Measurements from ENCODE around the gene XPOT.

Gene XPOT

GRCh38 chr12:64459394-64459891 lies 55.3 kb downstream of the XPOT start:
- in situ Hi-C loops (cut with HindIII; ENCODE audit: low sequenced_read_pairs), result no loop called here

DNA sequence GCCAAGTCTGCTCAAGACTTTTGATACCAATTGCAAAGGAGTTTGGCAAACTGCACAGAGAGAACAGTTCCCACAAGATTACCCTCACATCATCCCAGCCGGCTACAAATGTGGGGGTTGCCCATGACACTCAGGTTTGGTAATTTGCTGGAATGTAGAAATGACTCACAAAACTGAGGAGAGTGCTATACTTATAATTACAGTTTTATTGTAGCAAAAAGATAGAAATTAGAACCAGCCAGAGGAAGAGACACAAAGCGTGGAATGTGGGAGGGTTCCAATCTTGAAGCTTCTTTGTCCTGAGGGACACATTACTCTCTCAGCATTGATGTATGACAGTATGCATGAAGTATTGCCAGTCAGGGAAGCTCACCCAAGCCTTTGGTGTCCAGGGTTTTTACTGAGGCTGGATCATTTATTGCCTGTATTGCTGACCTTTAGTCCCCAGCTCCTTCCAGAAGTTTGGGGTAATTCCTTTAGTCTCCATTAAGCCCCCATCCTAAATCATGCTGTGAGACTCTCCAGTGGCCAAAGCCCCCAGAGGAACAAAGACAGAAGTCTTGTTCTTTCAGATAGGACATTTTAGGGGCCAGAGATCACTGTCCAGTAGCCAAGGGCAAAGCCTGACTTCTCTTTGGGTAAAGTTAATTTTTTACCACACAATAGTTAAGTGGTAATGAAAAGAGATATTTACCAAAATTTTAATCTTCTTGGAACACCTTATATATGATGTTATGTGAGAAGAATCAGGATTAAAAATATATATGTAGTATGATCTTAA lies 57.6 kb downstream of the XPOT start:
- in situ Hi-C loops (cut with HindIII; ENCODE audit: low sequenced_read_pairs), result no loop called here

DNA sequence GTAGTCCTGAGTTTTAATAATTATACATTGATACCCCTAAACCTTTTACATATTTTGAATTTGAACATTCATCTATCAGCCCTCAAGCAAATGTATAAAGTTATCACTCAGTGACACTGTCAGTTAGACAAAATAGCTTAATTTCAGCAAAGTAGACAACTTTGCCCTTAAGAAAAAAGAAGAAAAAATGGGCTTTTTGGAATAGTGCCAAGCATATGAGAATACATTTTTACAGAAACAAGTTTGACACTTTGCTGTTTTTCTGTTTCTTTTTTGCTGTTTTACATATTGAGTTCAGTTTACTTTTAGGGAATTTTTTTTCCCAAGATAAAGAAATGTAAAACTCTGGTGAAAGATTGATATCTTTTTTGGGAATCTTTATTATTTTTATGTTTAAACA lies 62.0 kb downstream of the XPOT start:
- in situ Hi-C loops (cut with HindIII; ENCODE audit: low sequenced_read_pairs), result no loop called here

DNA sequence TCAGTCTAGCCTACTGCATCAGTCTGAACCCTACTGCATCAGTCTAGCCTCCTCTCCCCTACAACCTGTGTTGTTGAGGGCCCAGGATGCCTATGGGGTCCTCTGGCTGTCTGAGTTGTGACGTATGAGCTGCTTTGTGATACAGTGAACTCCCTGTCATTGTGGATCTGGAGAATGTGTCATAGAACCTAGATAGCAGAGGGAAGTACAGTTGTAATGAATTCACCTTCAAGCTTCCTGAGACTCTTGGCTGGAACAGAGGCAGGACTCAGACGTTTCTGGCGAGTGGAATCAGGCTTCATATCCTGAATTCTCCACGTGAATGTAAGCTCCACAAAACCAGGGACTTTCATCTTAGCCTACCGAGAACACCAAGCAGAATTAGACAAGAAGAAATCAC lies 64.8 kb downstream of the XPOT start:
- in situ Hi-C loops (cut with HindIII; ENCODE audit: low sequenced_read_pairs), result no loop called here

- in situ Hi-C loops (cut with HindIII; ENCODE audit: low sequenced_read_pairs), result no loop called here
These were observed 65.4 kb downstream of the XPOT start for GRCh38 chr12:64469455-64470142.

GRCh38 chr12:64470495-64470894 lies 66.3 kb downstream of the XPOT start:
- in situ Hi-C loops (cut with HindIII; ENCODE audit: low sequenced_read_pairs), result no loop called here

GRCh38 chr12:64473176-64473575 lies 69.0 kb downstream of the XPOT start:
- in situ Hi-C loops (cut with HindIII; ENCODE audit: low sequenced_read_pairs), result no loop called here

GRCh38 chr12:64475518-64475917 lies 71.3 kb downstream of the XPOT start:
- in situ Hi-C loops (cut with HindIII; ENCODE audit: low sequenced_read_pairs), result no loop called here

DNA sequence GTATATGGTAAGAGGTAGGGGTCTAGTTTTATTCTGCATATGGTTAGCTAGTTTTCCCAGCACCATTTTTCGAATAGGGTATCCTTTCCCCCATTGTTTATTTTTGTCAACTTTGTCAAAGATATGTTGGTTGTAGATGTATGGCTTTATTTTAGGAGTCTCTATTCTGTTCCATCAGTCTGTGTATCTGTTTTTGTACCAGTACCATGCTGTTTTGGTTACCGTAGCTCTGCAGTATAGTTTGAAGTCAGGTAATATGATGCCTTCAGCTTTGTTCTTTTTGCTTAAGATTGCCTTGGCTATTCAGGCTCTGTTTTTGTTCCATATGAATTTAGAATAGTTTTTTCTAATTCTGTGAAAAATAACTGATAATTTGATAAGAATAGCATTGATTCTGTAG lies 72.7 kb downstream of the XPOT start:
- in situ Hi-C loops (cut with HindIII; ENCODE audit: low sequenced_read_pairs), result no loop called here

GRCh38 chr12:64478661-64479060 lies 74.5 kb downstream of the XPOT start:
- in situ Hi-C loops (cut with HindIII; ENCODE audit: low sequenced_read_pairs), result no loop called here

- in situ Hi-C loops (cut with HindIII; ENCODE audit: low sequenced_read_pairs), result no loop called here
These were observed 76.0 kb downstream of the XPOT start for GRCh38 chr12:64480148-64480547.

GRCh38 chr12:64486657-64487056 lies 82.5 kb downstream of the XPOT start:
- in situ Hi-C loops (cut with HindIII; ENCODE audit: low sequenced_read_pairs), result loop anchor here (5.0 kb wide), 1 partner anchor 44 kb away; no protein-coding TSS in a partner anchor

GRCh38 chr12:64491718-64492117 lies 87.5 kb downstream of the XPOT start:
- in situ Hi-C loops (cut with HindIII; ENCODE audit: low sequenced_read_pairs), result no loop called here

- in situ Hi-C loops (cut with HindIII; ENCODE audit: low sequenced_read_pairs), result no loop called here
These were observed 89.3 kb downstream of the XPOT start for GRCh38 chr12:64493513-64493912.

- in situ Hi-C loops (cut with HindIII; ENCODE audit: low sequenced_read_pairs), result no loop called here
These were observed 91.0 kb downstream of the XPOT start for GRCh38 chr12:64494998-64495729.

GRCh38 chr12:64496839-64497400 lies 92.7 kb downstream of the XPOT start:
- in situ Hi-C loops (cut with HindIII; ENCODE audit: low sequenced_read_pairs), result no loop called here

GRCh38 chr12:64497484-64497883 lies 93.3 kb downstream of the XPOT start:
- in situ Hi-C loops (cut with HindIII; ENCODE audit: low sequenced_read_pairs), result no loop called here

DNA sequence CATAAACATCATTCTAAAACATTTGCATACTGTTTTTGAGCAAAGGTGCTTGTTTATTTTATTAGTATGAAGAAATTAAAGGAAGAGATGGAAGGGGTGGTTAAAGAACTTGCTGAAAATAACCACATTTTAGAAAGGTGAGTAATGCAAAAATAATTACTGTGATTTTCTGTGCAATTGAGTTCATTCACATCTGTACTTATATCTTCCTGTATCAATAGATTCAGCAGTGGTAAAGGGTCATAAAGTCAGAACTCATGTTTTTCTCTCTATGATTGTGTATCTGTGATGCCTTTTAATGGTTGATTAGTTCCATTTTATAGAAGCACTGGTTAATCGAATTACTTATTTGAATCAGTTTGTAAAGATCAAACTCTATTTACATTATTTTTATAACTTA lies 93.7 kb downstream of the XPOT start:
- in situ Hi-C loops (cut with HindIII; ENCODE audit: low sequenced_read_pairs), result no loop called here

GRCh38 chr12:64500394-64500793 lies 96.2 kb downstream of the XPOT start:
- in situ Hi-C loops (cut with HindIII; ENCODE audit: low sequenced_read_pairs), result no loop called here
